Left kidney (tissue), 2 donors: ENCODE results near the gene FCMR. TPM values are rescaled to one million over a fixed set of nuclear protein-coding genes. Genes with fewer than 3 reads are reported as not detected.
"Not testable (repeated sequence)": the region's sequence is repeated elsewhere in the genome, so short reads cannot be mapped to it uniquely, and the experiment has no call there.

Experiments used
- DNase-seq: peaks from one replicate; pipeline ENCODE4 v3.0.0-alpha.2; 2013
- polyA plus RNA-seq: library from polyadenylated mRNA; unstranded; fragments of 120-200 nt; gene quantifications from one replicate; pipeline ENCODE4 v1.2.1, GENCODE V29; 2013; ENCODE audit not compliant: insufficient read length

FCMR gene
- polyA plus RNA-seq, 1 donor, result 1.8 TPM

DNA sequence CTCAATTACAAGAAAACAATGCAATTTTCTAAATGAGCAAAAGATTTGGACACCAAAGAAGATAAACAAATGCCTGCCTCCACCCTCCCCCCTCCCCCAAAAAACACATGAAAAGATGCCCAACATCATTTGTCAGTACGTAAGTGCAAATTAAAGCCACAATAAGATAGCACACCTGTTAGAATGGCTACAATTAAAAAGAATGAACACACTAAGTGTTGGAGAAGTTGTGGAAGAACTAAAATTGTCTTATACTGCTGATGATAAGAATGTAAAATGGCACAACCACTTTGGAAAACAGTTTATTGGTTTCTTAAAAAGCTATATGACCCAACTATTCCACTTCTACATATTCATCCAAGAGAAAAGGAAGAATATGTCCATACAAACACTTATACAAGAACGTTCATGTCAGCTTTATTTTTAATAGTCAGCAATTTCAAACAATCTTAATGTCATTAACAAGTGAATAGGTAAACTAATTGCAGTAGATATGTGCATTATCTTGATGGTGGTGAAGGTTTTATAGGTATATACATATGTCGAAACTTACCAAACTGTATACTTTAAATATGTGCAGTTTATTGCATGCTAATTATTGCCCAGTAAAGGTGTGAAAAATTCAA is 45.9 kb downstream of the FCMR start:
- DNase-seq, result no peak

DNA sequence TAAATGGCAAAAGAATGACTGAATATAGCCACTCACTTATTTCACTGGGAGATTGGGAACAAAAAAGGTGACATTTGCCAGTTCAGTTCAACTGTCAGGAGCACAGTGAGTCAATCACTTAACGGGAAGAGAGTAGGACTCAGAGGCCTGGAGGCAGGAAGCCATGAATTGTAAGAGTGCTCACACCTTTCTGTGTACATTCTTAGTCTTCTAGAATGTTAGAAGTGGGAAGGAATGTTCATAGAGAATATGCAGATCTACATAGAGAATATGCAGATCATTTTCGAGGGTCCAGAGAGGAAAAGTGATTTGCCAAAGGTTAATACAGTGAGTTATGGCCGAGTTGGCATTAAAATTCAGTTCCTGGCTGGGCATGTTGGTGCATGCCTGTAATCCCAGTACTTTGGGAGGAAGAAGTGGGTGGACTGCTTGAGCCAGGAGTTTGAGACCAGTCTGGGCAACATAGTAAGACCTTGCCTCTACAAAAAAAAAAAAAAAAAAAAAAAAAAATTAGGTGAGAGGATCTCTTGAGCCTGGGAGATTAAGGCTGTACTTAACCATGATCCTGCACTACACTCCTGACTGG is 48.0 kb downstream of the FCMR start:
- DNase-seq, result no peak

DNA sequence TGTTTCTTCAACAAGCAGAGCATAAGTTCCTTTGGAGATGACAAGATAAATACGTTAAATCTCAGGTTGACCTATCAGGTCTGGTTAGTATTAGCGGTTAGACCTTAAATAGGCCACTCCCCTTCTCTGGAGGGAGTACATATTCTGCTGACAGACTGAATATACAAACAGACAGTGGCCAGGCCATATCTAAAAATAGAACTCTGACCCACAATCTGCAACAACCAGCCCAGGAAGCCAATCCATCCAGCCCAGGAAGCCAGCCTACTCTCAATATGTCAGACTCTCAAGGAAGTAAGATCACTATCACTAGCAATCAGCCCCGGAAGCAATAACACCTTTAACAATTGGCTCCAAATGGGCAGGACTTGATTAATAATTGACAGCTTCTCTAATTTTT is 49.6 kb downstream of the FCMR start:
- DNase-seq, result no peak

DNA sequence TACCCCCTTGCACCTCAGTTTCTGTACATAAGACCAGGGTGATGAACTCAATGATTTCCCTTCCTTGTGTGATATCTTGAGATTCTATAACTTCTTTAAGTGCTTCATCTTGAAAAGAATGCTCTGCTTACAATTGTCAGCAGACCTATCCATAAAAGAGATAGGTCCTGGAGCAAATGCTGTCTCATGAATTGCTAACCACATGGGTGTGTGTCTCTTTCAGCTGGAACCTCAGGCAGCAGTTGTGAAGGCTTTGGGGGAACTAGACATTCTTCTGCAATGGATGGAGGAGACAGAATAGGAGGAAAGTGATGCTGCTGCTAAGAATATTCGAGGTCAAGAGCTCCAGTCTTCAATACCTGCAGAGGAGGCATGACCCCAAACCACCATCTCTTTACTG is 53.5 kb downstream of the FCMR start:
- DNase-seq, result no peak

DNA sequence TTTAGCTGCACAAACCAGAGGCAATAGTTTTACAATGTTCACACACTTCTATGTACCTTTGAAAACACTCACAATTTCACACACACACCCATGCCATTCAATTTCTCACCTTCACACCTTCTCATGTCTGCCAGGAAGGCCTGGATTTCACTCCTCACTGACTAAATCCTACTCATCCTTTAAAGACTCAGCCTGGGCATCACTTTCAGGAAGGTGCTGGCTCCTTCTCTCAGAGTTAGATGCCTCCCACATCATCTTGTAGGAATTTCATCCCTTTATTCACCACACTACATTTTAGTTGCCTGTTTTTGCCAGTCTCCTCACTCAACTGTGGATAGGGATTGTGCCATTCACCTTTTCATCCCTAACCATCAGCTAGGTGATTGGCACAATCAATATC is 54.0 kb downstream of the FCMR start:
- DNase-seq, result no peak

DNA sequence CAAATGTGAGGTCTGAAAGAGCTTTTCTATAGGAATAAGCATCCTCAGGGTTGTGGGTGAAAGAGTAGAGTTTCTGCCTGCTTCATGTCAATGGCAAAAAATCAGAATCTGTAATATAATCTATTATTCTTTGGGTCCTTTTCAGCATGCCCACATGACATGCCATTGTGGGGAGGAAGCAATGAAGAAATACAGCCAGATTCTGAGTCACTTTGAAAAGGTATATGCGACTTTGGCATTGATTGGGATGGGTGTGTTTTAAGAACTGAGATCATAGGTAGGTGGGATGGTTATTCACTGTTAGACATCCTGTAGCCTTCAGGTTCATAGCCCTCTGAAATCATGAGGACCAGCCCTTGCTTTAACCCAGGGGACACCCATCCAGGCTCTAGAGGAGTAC is 54.5 kb downstream of the FCMR start:
- no peak for DNase-seq

DNA sequence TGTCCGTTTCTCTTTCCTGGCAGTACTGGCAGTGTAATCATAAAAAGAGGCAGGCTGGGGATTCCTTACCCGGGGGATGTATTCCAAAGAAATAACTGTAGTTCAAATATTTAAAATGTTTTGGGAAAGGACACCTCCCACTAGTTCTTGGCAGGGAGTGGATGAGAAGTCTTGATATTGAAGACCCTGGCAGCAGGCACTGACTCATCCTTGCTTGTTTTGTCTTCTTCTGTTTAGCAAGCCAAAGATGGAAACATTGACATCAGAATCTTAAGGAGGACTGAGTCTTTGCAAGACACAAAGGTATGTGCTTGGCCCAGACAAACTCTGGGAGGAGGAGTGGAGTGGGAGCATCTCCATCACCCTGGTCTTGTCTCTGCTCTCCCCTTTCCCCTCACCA is 55.7 kb downstream of the FCMR start:
- DNase-seq, result no peak

DNA sequence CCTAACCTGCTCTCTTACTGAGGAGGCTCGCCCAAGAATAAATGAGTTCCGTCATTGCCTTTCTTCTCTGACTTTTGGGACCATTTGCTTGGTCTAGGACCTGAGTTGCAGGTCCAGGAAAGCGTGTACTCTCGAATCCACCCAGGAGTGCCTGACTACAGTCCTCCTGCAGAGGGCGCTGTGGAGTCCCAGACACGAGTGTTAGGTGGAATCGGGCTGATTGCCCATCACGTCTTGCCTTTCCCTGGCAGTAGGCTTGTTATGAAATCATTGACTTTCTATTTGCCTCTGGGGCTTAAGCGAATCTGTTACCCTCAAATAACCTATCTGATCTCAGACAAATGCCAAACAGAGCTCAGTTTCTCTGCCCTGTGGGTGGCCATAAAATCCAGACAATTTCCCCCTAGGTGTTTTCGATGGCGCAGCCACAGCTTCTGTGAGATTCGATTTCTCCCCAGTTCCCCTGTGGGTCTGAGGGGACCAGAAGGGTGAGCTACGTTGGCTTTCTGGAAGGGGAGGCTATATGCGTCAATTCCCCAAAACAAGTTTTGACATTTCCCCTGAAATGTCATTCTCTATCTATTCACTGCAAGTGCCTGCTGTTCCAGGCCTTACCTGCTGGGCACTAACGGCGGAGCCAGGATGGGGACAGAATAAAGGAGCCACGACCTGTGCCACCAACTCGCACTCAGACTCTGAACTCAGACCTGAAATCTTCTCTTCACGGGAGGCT is 56.6 kb downstream of the FCMR start, which contains the start of gene IL20:
IL20 (plus strand) TSS at position 685 of the 733 bp plus-strand sequence. CDS start 230 bp downstream, outside the sequence.
- peak; percentile 40 for DNase-seq

DNA sequence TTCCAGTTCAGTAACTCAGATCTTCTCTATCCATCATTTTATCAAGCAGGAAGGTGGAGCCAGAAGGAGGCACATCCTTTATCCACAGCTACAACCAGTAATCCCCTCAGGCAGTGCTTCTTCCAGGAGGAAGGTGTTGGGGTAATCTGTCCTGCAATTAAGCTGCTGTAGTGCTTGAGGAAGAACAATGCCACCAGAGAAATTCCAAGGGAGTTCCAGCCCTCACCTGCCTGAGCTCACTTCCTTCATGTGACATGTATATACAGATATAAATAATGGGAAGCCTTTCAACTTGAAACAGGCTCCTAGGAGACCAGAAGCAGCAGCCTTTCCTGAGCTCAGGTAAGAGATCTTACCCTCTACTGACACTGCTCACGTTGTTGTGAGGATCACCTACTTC is 58.5 kb downstream of the FCMR start:
- no peak for DNase-seq

DNA sequence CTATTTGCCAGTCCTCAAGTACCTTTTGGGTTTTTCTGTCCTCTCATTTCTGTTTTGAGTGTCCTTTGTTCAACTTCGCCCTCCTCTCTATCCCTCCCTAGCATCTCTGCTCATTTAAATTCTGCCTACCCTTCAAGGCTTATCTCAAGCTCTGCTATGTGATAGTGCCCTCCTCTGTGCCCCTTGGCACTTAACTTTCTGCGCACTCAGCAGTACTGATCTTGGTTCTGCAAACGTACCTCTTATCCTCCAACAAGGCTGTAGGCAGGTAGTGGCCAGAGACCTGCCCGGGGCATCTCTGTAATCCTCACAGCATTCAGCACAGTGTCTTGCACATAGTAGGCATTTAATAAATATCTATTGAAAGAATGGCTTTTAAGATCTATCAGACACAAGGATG is 61.6 kb downstream of the FCMR start:
- no peak for DNase-seq

DNA sequence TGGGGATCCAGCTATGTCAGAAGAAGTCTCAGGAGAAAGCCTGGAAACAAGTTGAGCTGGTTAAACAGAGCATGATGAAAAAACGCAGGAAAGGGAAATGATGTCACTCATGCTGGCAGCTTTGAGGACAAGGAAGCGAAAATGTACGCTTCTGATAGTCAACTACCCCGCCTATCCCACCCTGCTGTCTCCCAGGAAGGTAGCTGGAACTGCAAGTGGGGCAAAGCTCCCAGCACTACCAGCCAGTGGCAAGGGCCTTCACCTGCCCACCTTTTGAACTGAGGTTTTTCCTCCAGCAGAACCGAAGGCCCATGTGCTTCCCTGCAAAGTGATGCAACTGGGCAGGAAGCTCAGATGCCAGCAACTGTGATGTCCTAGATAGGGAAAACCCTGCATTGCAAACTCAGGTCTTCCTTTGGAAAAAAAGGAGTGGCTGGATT is 62.6 kb downstream of the FCMR start:
- DNase-seq, result no peak

DNA sequence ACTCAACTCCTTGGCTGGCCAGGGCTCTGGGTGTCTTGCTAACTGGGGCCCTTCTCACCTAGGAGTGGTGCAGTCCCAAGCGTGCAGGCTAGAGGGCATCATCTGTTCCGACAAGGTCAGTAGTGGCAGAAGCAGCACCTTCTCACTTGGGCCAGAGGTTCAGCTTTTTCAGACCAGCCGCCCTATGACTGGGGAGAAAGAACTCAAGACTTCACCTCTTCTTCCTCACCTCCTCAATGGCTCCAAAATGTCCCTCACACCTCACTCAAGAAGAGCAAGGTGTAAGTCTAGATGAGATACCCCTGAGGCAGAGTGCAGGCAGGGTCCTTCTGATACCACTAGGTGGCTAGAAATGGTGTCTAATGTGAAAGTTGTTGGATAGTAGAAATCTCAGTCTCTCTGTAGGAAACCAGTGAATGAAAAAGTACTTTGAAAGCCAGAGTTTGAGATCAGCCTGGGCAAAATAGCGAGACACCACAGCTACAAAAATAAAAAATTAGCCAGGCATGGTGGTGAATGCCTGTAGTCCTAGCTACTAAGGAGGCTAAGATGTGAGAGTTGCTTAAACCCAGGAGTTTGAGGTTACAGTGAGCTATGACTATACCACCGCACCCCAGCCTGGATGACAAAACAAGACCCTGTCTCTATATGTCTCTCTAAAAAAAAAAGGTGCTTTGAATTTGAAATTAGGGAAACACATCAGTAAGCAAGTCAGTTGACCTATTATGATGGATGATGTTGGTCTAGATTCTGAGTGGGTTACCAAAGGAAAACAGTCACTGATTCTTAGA is 64.9 kb downstream of the FCMR start:
- no peak for DNase-seq

DNA sequence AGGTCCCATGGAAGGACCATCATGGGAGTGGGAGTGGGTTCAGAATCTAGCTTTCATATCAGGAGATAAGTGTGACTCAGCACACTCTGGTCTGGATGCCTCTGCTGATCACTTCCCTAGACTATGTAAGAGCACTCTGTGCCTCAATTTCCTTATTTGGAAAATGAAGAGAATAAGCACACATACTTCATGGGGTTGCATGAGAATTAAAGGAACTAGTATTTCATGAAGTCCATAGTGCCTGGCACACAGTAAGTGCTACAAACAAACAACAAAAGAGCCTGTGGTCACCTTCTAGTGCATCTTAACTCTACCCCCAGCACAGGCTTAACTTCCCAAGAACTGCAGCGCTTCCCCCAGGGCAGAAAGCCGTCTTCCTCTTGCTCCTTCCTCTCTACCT is 65.9 kb downstream of the FCMR start:
- no peak for DNase-seq

DNA sequence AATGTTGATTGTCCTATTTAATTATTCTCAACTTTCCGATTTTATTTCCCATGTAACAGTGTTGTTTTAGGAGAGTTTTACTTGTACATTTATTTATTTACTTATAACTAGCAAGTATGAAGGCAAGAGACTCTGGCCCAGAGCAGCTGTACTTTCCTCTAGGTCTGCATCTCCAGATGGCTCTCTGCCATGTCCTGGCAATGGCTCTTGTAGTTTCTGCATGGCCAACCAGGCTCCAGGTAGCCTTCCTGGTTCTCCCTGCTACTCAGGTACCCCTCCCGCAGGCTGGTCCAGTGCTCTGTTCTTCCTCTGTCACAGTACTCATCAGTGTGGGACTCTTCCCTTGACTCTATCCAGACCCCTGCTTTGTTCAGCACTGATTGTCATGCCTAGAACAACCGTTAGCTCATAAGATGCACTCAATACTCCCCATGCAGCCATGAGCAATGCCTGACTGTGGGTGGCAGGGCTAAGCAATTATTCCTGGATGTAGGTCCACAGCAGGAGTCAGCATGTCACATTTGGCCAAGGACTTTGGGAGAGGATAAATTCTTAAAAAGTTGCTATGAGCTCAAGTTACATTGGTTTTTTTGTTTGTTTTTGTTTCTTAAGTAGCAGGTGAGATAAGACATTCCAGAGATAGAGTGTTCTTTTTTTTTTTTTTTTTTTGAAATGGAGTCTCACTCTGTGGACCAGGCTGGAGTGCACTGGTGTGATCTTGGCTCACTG is 67.2 kb downstream of the FCMR start:
- DNase-seq, result no peak

DNA sequence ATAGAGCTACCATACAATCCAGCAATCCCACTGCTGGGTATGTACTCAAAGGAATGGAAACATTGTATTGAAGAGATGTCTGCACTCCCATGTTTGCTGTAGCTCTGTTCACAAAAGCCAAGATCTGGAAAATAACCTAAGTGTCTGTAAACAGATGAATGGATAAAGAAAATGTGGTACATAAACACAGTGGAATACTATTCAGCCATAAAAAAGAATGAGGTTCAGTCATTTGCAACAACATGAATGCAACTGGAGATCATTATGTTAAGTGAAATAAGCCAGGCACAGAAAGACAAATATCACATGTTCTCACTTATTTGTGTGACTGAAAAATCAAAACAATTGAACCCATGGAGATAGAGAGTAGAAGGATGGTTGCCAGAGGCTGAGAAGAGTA is 68.0 kb downstream of the FCMR start:
- DNase-seq, result not testable (repeated sequence)

Other genes with a start within 250 kb of the FCMR start
- 71.1 TPM for gene MAPKAPK2, start 237.0 kb downstream of the FCMR start, polyA plus RNA-seq
- gene IL19, start 151.2 kb downstream of the FCMR start, polyA plus RNA-seq, result 1.0 TPM
- gene IL10, start 149.4 kb downstream of the FCMR start, polyA plus RNA-seq, result 0.42 TPM
- gene IL20, start 56.3 kb downstream of the FCMR start, polyA plus RNA-seq, result not detected
- gene IL24, start 24.5 kb downstream of the FCMR start, polyA plus RNA-seq, result 0.23 TPM
- 1.6 TPM for gene PIGR, start 24.5 kb upstream of the FCMR start, polyA plus RNA-seq
- 7.7 TPM for gene FCAMR, start 48.5 kb upstream of the FCMR start, polyA plus RNA-seq
- 18.5 TPM for gene C1orf116, start 110.8 kb upstream of the FCMR start, polyA plus RNA-seq
- gene YOD1, start 129.3 kb upstream of the FCMR start, polyA plus RNA-seq, result 16.3 TPM
- gene PFKFB2, start 131.3 kb upstream of the FCMR start, polyA plus RNA-seq, result 27.3 TPM
- gene C4BPB, start 166.9 kb upstream of the FCMR start, polyA plus RNA-seq, result 0.50 TPM
- gene C4BPA, start 182.3 kb upstream of the FCMR start, polyA plus RNA-seq, result 0.52 TPM